ENCODE measurements around the gene MYO1B.

- TF ChIP-seq CTCF (conservative IDR thresholded peaks at IDR 0.05; ENCODE audit: low read depth, low read length) (no peak), EZH2 (IDR thresholded peaks at IDR 0.05; ENCODE audit: borderline replicate concordance, low read depth, low read length, poor library complexity, severe bottlenecking) (no peak)
Observed at GRCh38 chr2:191291471-191291870, 46.3 kb downstream of the MYO1B start.

Measured in A673 (cell line).